Astrocyte of the spinal cord (primary cell): ENCODE results near the gene MEGF11.

Source experiments
- DNase-seq: peaks from one replicate; pipeline ENCODE4 v3.0.0; 2011; ENCODE audit warnings: low read depth, low spot score
- H3K4me3 ChIP-seq: 2 replicates; pipeline ENCODE4 v1.5.1; 2011; ENCODE audit warnings: low read depth, mild to moderate bottlenecking, low read length, moderate library complexity
- CTCF ChIP-seq: IDR thresholded peaks from 2 replicates; pipeline ENCODE4 v1.5.1; 2012; ENCODE audit warnings: low read depth, mild to moderate bottlenecking, low read length, inconsistent platforms
- in situ Hi-C: cut with HindIII; loops from 2 replicates; pipeline ENCODE4 v1.10.0; 2017; ENCODE audit warnings: low sequenced_read_pairs

MEGF11 gene

GRCh38 chr15:65940618-65940909 is 313.0 kb downstream of the MEGF11 start:
- in situ Hi-C loops: no loop called here
- TF ChIP-seq CTCF: no peak
- no peak overlapping the region for H3K4me3 ChIP-seq
- no peak for DNase-seq

GRCh38 chr15:65939901-65940617 is 313.5 kb downstream of the MEGF11 start:
- in situ Hi-C loops: no loop called here
- no peak overlapping the region for H3K4me3 ChIP-seq
- peak; percentile 81 for DNase-seq
- TF ChIP-seq CTCF: no peak

- TF ChIP-seq CTCF: no peak
- in situ Hi-C loops: no loop called here
These were observed 314.9 kb downstream of the MEGF11 start for GRCh38 chr15:65938604-65939003.

GRCh38 chr15:65937476-65937875 is 316.1 kb downstream of the MEGF11 start:
- no peak for DNase-seq
- H3K4me3 ChIP-seq: no peak overlapping the region
- in situ Hi-C loops: no loop called here
- TF ChIP-seq CTCF: no peak

More at GRCh38 chr15:65938604-65939003, 314.9 kb downstream of the MEGF11 start:
- no peak for DNase-seq
- no peak overlapping the region for H3K4me3 ChIP-seq

GRCh38 chr15:65937054-65937453 is 316.5 kb downstream of the MEGF11 start:
- in situ Hi-C loops: no loop called here
- no peak overlapping the region for H3K4me3 ChIP-seq
- no peak for TF ChIP-seq CTCF
- DNase-seq: no peak

GRCh38 chr15:65936282-65936681 is 317.3 kb downstream of the MEGF11 start:
- no peak overlapping the region for H3K4me3 ChIP-seq
- no peak for DNase-seq
- TF ChIP-seq CTCF: no peak
- in situ Hi-C loops: no loop called here
